Stimulated activated naive B cell treated with anti-CD40 and anti-IgM and Interleukin-4, amounts not matched to agents 10 μg/mL and 1 μg/mL and 100 μg/mL, for 72 hours (primary cell): ENCODE data around the gene HNF1A.

Experiments used
- ATAC-seq, 2 donors: fragments of 150-1000 bp; cut with Tn5 transposase; replicated peaks; 2 replicates each; pipeline ENCODE4 v1.10.0; 2021; ENCODE audit warnings: moderate library complexity in 1 of 2
- DNase-seq: peaks from one replicate; pipeline ENCODE4 v3.0.0; 2021
- H3K27ac Mint-ChIP-seq: one replicate; pipeline ENCODE4 v1.8.0; 2022; ENCODE audit warnings: mild to moderate bottlenecking, mixed read lengths
- H3K27me3 Mint-ChIP-seq, 2 donors: one replicate each; pipeline ENCODE4 v1.8.0; 2022; ENCODE audit warnings: mixed read lengths in 2 of 2
- H3K36me3 Mint-ChIP-seq, 2 donors: one replicate each; pipeline ENCODE4 v1.8.0; 2022; ENCODE audit warnings: mixed read lengths in 2 of 2, mild to moderate bottlenecking in 1 of 2
- H3K4me1 Mint-ChIP-seq, 2 donors: one replicate each; pipeline ENCODE4 v1.8.0; 2022; ENCODE audit warnings: mixed read lengths in 2 of 2, mild to moderate bottlenecking in 1 of 2
- H3K4me3 Mint-ChIP-seq, 2 donors: one replicate each; pipeline ENCODE4 v1.8.0; 2022; ENCODE audit warnings: mild to moderate bottlenecking in 2 of 2, mixed read lengths in 2 of 2, moderate library complexity in 1 of 2
- H3K9me3 Mint-ChIP-seq, 2 donors: one replicate each; pipeline ENCODE4 v1.8.0; 2022; ENCODE audit warnings: mixed read lengths in 2 of 2, mild to moderate bottlenecking in 1 of 2

The HNF1A gene

GRCh38 chr12:120988658-120989057 is 10.3 kb downstream of the HNF1A start:
- no peak overlapping the region for H3K27ac Mint-ChIP-seq
- ATAC-seq: no peak

GRCh38 chr12:120989687-120990086 is 11.3 kb downstream of the HNF1A start:
- Mint-ChIP-seq H3K36me3 (peaks cover 0 to 3% of the 10 kb centered on the region in 2 donors), H3K4me3 (no peak overlapping the region), H3K4me1 (no peaks in the 10 kb centered on the region), H3K27ac (no peak overlapping the region), H3K9me3 (peaks cover 3 to 4% of the 10 kb centered on the region in 2 donors), H3K27me3 (peaks cover 8 to 26% of the 10 kb centered on the region in 2 donors)
- DNase-seq: no peak
- ATAC-seq: no peak

More at GRCh38 chr12:120988658-120989057, 10.3 kb downstream of the HNF1A start:
- no peak for DNase-seq
- H3K36me3 Mint-ChIP-seq: peaks cover 0 to 3% of the 10 kb centered on the region in 2 donors
- no peak overlapping the region for H3K4me3 Mint-ChIP-seq
- H3K27me3 Mint-ChIP-seq: peaks cover 4 to 22% of the 10 kb centered on the region in 2 donors
- H3K9me3 Mint-ChIP-seq: peaks cover 3 to 4% of the 10 kb centered on the region in 2 donors
- no peaks in the 10 kb centered on the region for H3K4me1 Mint-ChIP-seq

DNA sequence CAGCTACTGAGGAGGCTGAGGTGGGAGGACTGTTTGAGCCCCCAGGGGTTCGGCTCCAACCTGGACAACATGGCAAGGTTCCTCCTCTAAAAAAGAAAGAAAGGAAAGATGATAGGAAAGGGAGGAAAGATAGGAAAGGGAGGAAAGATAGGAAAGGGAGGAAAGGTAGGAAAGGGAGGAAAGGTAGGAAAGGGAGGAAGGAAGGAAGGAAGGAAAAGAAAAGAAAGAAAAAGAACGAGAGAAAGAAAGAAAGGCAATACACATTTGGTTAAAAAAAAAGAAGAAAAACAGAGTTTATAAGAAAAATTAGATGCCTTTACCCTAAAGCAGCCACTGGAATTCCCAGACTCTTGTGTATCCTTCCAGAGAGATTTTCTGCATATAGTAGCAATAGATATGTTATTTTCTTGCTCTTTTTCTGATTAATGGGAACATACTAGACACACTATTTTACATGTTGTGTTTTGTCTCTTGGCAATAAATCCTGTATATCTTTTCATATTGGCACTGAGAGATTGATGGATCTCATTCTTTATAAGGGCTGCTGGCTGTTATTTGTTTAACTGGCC is 12.2 kb downstream of the HNF1A start:
- DNase-seq: no peak
- Mint-ChIP-seq H3K27me3 (peaks cover 17 to 35% of the 10 kb centered on the region in 2 donors), H3K4me1 (no peaks in the 10 kb centered on the region), H3K36me3 (peaks cover 0 to 3% of the 10 kb centered on the region in 2 donors), H3K4me3 (no peak overlapping the region), H3K9me3 (peaks cover 10 to 11% of the 10 kb centered on the region in 2 donors), H3K27ac (no peak overlapping the region)
- ATAC-seq: no peak

GRCh38 chr12:120991965-120992364 is 13.6 kb downstream of the HNF1A start:
- ATAC-seq (no peak), DNase-seq (no peak)
- Mint-ChIP-seq H3K27me3 (peaks cover 20 to 39% of the 10 kb centered on the region in 2 donors), H3K9me3 (peaks cover 10 to 11% of the 10 kb centered on the region in 2 donors), H3K4me3 (no peak overlapping the region), H3K36me3 (peaks cover 0 to 3% of the 10 kb centered on the region in 2 donors), H3K27ac (no peak overlapping the region), H3K4me1 (no peaks in the 10 kb centered on the region)

DNA sequence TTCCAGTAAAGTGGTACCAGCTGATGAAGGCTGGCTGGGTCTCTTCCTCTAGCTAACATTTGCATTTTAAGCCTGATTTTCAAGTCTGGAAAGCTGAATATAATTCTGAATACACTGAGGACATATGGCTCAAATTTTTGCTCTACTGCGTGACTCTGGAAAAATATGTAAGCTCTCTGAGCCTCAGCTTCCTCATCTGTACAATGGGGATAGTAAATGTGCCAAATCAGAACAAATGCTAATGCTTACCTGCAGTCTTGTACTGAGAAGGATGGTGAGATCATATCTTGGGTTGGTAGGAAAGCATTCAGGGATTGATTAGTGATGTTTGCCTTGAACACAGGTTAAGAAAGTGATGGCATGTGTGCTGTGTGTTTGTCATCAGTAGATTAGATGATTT is 14.6 kb downstream of the HNF1A start:
- H3K4me1 Mint-ChIP-seq: no peaks in the 10 kb centered on the region
- H3K4me3 Mint-ChIP-seq: no peak overlapping the region
- peaks cover 10 to 11% of the 10 kb centered on the region in 2 donors for H3K9me3 Mint-ChIP-seq
- ATAC-seq (no peak), DNase-seq (no peak)
- H3K27me3 Mint-ChIP-seq: peaks cover 20 to 39% of the 10 kb centered on the region in 2 donors
- H3K27ac Mint-ChIP-seq: no peak overlapping the region
- peaks cover 0 to 3% of the 10 kb centered on the region in 2 donors for H3K36me3 Mint-ChIP-seq

- ATAC-seq (no peak), DNase-seq (no peak)
- H3K27me3 Mint-ChIP-seq: peaks cover 16 to 34% of the 10 kb centered on the region in 2 donors
- H3K4me3 Mint-ChIP-seq: no peak overlapping the region
- H3K27ac Mint-ChIP-seq: no peak overlapping the region
- peaks cover 0 to under 1% of the 10 kb centered on the region in 2 donors for H3K36me3 Mint-ChIP-seq
- H3K9me3 Mint-ChIP-seq: peaks cover 6% of the 10 kb centered on the region in 2 donors
- H3K4me1 Mint-ChIP-seq: no peaks in the 10 kb centered on the region
These were observed 15.2 kb downstream of the HNF1A start for GRCh38 chr12:120993496-120993895.

- Mint-ChIP-seq H3K27me3 (peaks cover 16 to 30% of the 10 kb centered on the region in 2 donors), H3K4me1 (no peaks in the 10 kb centered on the region), H3K27ac (no peak overlapping the region), H3K9me3 (peaks cover 6% of the 10 kb centered on the region in 2 donors), H3K36me3 (no peaks in the 10 kb centered on the region), H3K4me3 (no peak overlapping the region)
- ATAC-seq: no peak
- no peak for DNase-seq
These were observed 15.7 kb downstream of the HNF1A start for GRCh38 chr12:120994059-120994458.

GRCh38 chr12:120994589-120995337 is 16.4 kb downstream of the HNF1A start:
- Mint-ChIP-seq H3K9me3 (peaks cover 6% of the 10 kb centered on the region in 2 donors), H3K27ac (no peak overlapping the region), H3K4me3 (no peak overlapping the region), H3K27me3 (peaks cover 16 to 30% of the 10 kb centered on the region in 2 donors), H3K4me1 (no peaks in the 10 kb centered on the region), H3K36me3 (no peaks in the 10 kb centered on the region)
- ATAC-seq (no peak), DNase-seq (no peak)

- Mint-ChIP-seq H3K27ac (no peak overlapping the region), H3K9me3 (peaks cover 6% of the 10 kb centered on the region in 2 donors), H3K27me3 (peaks cover 16 to 23% of the 10 kb centered on the region in 2 donors), H3K4me1 (no peaks in the 10 kb centered on the region), H3K4me3 (no peak overlapping the region), H3K36me3 (peaks cover 0 to 2% of the 10 kb centered on the region in 2 donors)
- ATAC-seq (no peak), DNase-seq (no peak)
These were observed 17.9 kb downstream of the HNF1A start for GRCh38 chr12:120996133-120996746.

- ATAC-seq (no peak), DNase-seq (no peak)
- H3K9me3 Mint-ChIP-seq: peaks cover 6% of the 10 kb centered on the region in 2 donors
- peaks cover 16 to 23% of the 10 kb centered on the region in 2 donors for H3K27me3 Mint-ChIP-seq
- no peaks in the 10 kb centered on the region for H3K4me1 Mint-ChIP-seq
- no peak overlapping the region for H3K4me3 Mint-ChIP-seq
- H3K27ac Mint-ChIP-seq: no peak overlapping the region
- H3K36me3 Mint-ChIP-seq: peaks cover 6 to 8% of the 10 kb centered on the region in 2 donors
These were observed 19.1 kb downstream of the HNF1A start for GRCh38 chr12:120997448-120997847.

DNA sequence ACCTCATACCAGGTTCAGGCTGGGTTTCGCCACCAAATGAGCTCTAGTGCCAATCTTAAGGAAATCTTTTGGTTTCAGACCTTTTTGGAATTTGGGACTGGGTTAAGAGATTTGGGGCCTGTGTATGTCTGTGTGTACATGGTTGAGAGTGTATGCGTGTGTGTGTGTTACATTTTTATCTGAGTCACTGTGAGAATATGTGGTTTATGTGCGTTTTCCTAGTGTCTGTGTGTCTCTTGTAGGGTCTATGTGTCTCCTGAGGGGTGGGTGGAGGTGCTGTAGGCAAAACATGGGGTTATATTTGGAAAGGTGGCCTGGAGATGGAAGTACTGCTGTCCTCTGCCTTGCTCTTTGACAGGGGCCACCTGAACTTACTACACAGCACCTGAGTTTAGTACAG is 20.1 kb downstream of the HNF1A start:
- DNase-seq (no peak), ATAC-seq (no peak)
- H3K9me3 Mint-ChIP-seq: peaks cover 6% of the 10 kb centered on the region in 2 donors
- no peak overlapping the region for H3K4me3 Mint-ChIP-seq
- no peaks in the 10 kb centered on the region for H3K4me1 Mint-ChIP-seq
- peaks cover 16 to 17% of the 10 kb centered on the region in 2 donors for H3K27me3 Mint-ChIP-seq
- H3K27ac Mint-ChIP-seq: no peak overlapping the region
- peaks cover 6 to 14% of the 10 kb centered on the region in 2 donors for H3K36me3 Mint-ChIP-seq

DNA sequence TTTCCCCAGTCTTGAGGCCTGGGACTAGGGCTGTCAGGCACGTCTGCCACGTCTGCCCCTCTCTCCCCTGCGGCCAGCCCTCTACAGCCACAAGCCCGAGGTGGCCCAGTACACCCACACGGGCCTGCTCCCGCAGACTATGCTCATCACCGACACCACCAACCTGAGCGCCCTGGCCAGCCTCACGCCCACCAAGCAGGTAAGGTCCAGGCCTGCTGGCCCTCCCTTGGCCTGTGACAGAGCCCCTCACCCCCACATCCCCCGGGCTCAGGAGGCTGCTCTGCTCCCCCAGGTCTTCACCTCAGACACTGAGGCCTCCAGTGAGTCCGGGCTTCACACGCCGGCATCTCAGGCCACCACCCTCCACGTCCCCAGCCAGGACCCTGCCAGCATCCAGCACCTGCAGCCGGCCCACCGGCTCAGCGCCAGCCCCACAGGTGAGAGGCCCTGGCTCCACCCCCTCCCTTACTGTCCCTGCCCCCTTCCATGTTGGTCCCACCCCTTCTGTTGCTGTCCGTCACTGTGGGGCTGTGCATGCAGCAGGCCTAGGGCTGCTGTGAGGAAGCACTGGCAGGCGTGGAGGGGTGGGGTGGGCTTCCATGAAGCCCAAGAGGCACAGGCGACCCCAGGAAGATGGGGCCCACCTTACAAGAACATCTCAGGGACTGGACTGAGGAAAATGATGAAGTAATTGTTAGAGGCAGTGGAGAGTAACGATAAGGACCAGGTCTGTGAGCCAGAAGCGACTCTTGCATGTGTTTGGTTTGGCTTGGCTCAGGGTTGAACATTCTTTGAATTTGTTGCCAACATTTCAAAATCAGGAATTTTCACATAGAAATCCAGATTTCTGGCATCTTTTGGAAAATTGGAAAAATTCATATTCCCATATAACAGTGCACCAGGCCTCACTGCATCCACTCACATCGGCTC is 21.1 kb downstream of the HNF1A start:
- Mint-ChIP-seq H3K27ac (no peak overlapping the region), H3K4me1 (no peaks in the 10 kb centered on the region)
- no peak for DNase-seq

DNA sequence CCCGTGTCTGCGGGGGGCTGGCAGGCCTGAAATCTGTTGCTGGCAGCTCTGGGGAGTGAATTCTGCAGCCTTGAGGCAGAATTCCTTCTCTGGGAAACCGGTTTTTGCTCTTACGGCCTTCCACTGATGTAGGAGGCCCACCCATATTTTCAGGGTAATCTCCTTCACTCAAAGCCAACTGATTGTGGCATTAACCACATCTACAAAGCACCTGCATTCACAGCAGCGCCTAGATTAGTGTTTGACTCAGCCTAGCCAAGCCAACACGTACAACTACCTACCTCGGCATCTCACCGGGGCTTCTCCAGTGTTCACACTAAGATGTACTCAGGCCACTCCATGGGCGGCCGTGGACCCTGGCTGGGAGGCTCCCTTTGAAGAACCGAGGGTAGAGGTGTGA is 22.2 kb downstream of the HNF1A start:
- no peaks in the 10 kb centered on the region for H3K4me1 Mint-ChIP-seq
- no peak overlapping the region for H3K27ac Mint-ChIP-seq
- peaks cover 19 to 33% of the 10 kb centered on the region in 2 donors for H3K36me3 Mint-ChIP-seq
- H3K27me3 Mint-ChIP-seq: peaks cover 4% of the 10 kb centered on the region in 2 donors
- DNase-seq: no peak
- ATAC-seq: no peak
- H3K4me3 Mint-ChIP-seq: no peak overlapping the region
- H3K9me3 Mint-ChIP-seq: no peaks in the 10 kb centered on the region

More for the DNA sequence above, 21.1 kb downstream of the HNF1A start:
- H3K36me3 Mint-ChIP-seq: peaks cover 11 to 22% of the 10 kb centered on the region in 2 donors
- peaks cover 6% of the 10 kb centered on the region in 2 donors for H3K9me3 Mint-ChIP-seq
- no peak overlapping the region for H3K4me3 Mint-ChIP-seq
- peak; percentile 31 to 46 for ATAC-seq
- peaks cover 14 to 15% of the 10 kb centered on the region in 2 donors for H3K27me3 Mint-ChIP-seq

- Mint-ChIP-seq H3K4me3 (no peak overlapping the region), H3K27ac (no peak overlapping the region), H3K27me3 (no peaks in the 10 kb centered on the region), H3K36me3 (peaks cover 20 to 35% of the 10 kb centered on the region in 2 donors), H3K9me3 (no peaks in the 10 kb centered on the region), H3K4me1 (no peaks in the 10 kb centered on the region)
- DNase-seq: no peak
- no peak for ATAC-seq
These were observed 22.7 kb downstream of the HNF1A start for GRCh38 chr12:121001060-121001459.
